Panc1 (cell line): ENCODE measurements around the gene BHLHE23.

ENCODE experiments used
- CTCF ChIP-seq: fragments of 450-650 bp; IDR thresholded peaks from 2 replicates; pipeline ENCODE4 v1.5.1; 2017; ENCODE audit warnings: mild to moderate bottlenecking
- REST ChIP-seq, 2 experiments: IDR thresholded peaks; 2 replicates each; pipeline ENCODE4 v1.6.1; 2011 to 2012; ENCODE audit warnings: low read depth in 2 of 2, control low read depth in 1 of 2, low read length in 1 of 2, mild to moderate bottlenecking in 1 of 2, moderate library complexity in 1 of 2; ENCODE audit not compliant: insufficient read depth in 1 of 2

DNA sequence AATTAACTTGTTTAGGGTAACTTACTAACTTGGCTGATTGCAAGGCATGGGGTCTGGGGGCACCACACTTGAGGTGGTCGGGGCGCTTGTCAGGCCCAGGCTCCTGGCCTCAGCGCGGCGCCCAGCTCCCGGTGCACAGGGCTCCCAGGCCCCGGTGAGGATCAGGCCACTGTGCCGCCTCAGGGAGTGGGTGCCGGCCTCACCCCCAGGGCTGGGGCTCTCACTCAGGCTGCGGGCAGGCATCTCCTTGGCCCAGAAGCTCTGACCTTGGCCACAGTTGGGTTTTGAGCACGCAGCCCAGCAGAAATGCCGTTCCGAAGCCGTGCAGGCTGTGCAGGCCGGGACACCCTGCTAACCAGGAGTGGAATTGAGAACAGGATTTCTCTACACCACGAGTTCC is 37.8 kb upstream of the BHLHE23 start:
- TF ChIP-seq CTCF, result no peak
- no peak for TF ChIP-seq REST (IDR thresholded peaks at IDR 0.05; ENCODE audit: insufficient read depth in 1 of 2, low read depth in 2 of 2, low read length in 1 of 2)
